PFSK-1 (cell line): Measurements from ENCODE around the gene ACER3.

Source experiments
- POLR2AphosphoS5 ChIP-seq: IDR thresholded peaks from 2 replicates; pipeline ENCODE4 v1.6.1; 2012; ENCODE audit warnings: low read depth, mild to moderate bottlenecking, control low read depth, low read length, moderate library complexity
- SIN3A ChIP-seq: IDR thresholded peaks from 2 replicates; pipeline ENCODE4 v1.6.1; 2012; ENCODE audit warnings: mild to moderate bottlenecking, low read length, moderate library complexity, borderline replicate concordance; ENCODE audit not compliant: insufficient read depth

- TF ChIP-seq SIN3A, result no peak
- no peak for TF ChIP-seq POLR2AphosphoS5
These were observed 213.5 kb downstream of the ACER3 start for GRCh38 chr11:77074205-77074604.
